Neural cell (in vitro differentiated cells): ENCODE measurements around the gene GNG13. TPM values are rescaled to one million over a fixed set of nuclear protein-coding genes. Genes with fewer than 3 reads are reported as not detected.

Experiments
- H2AFZ ChIP-seq: fragments of 200-600, 300-800 bp; sonication (generic), shearing (Covaris generic); 2 replicates; pipeline ENCODE4 v1.6.0; 2014; ENCODE audit warnings: low read depth, mild to moderate bottlenecking, antibody characterized with exemption, low read length, moderate library complexity
- H3F3A ChIP-seq: fragments of 200-600 bp; shearing (Covaris generic); 2 replicates; pipeline ENCODE4 v1.6.1; 2016; ENCODE audit warnings: mild to moderate bottlenecking, moderate library complexity, mixed read lengths, antibody characterized with exemption, low read length; ENCODE audit not compliant: insufficient read depth, poor library complexity, severe bottlenecking
- H3K27ac ChIP-seq: fragments of 200-600, 300-800 bp; sonication (generic), shearing (Covaris generic); 2 replicates; pipeline ENCODE4 v1.5.1; 2014; ENCODE audit warnings: mild to moderate bottlenecking, low read length, moderate library complexity
- H3K27me3 ChIP-seq: fragments of 300-800, 200-600 bp; sonication (generic), shearing (Covaris generic); 2 replicates; pipeline ENCODE4 v1.6.0; 2014; ENCODE audit warnings: mild to moderate bottlenecking, low read depth, low read length, moderate library complexity; ENCODE audit not compliant: insufficient read depth
- H3K36me3 ChIP-seq: fragments of 300-800, 200-600 bp; sonication (generic), shearing (Covaris generic); 2 replicates; pipeline ENCODE4 v1.5.1; 2014; ENCODE audit warnings: mild to moderate bottlenecking, antibody characterized with exemption, low read length, moderate library complexity; ENCODE audit not compliant: insufficient read depth
- H3K4me2 ChIP-seq: fragments of 300-800, 200-600 bp; sonication (generic), shearing (Covaris generic); 2 replicates; pipeline ENCODE4 v1.6.0; 2014; ENCODE audit warnings: mild to moderate bottlenecking, low read length
- H3K4me3 ChIP-seq: fragments of 300-800, 200-600 bp; sonication (generic), shearing (Covaris generic); 2 replicates; pipeline ENCODE4 v1.5.1; 2014; ENCODE audit warnings: mild to moderate bottlenecking, low read length, moderate library complexity
- H3K79me2 ChIP-seq: fragments of 200-600 bp; shearing (Covaris generic); replicated peaks from 2 replicates; pipeline ENCODE4 v1.6.0; 2014; ENCODE audit warnings: mild to moderate bottlenecking, low read length, moderate library complexity; ENCODE audit not compliant: insufficient read depth
- H3K9ac ChIP-seq: fragments of 300-800, 200-600 bp; sonication (generic), shearing (Covaris generic); 2 replicates; pipeline ENCODE4 v1.6.1; 2016; ENCODE audit warnings: mild to moderate bottlenecking, low read length, mixed read lengths
- H3K9me2 ChIP-seq: fragments of 200-600 bp; shearing (Covaris generic); 2 replicates; pipeline ENCODE4 v1.6.1; 2016; ENCODE audit warnings: mild to moderate bottlenecking, low read length, mixed read lengths; ENCODE audit not compliant: insufficient read depth
- H3K9me3 ChIP-seq: fragments of 200-600, 300-800 bp; sonication (generic), shearing (Covaris generic); 2 replicates; pipeline ENCODE4 v1.6.1; 2016; ENCODE audit warnings: mild to moderate bottlenecking, mixed run types, low read length, moderate library complexity, mixed read lengths
- H4K20me1 ChIP-seq: fragments of 200-600 bp; shearing (Covaris generic); 2 replicates; pipeline ENCODE4 v1.6.1; 2016; ENCODE audit warnings: mild to moderate bottlenecking, mixed run types; ENCODE audit not compliant: insufficient read depth
- EP300 ChIP-seq: fragments of 450-650 bp; conservative IDR thresholded peaks from 2 replicates; pipeline ENCODE4 v1.6.1; 2014; ENCODE audit warnings: antibody characterized with exemption, mild to moderate bottlenecking, moderate library complexity; ENCODE audit not compliant: poor library complexity, severe bottlenecking
- EZH2 ChIP-seq: fragments of 200-600, 300-800 bp; shearing (Covaris generic), sonication (generic); IDR thresholded peaks from 2 replicates; pipeline ENCODE4 v1.6.1; 2014; ENCODE audit warnings: antibody characterized with exemption, low read length, borderline replicate concordance, mild to moderate bottlenecking; ENCODE audit not compliant: insufficient read depth, poor library complexity, severe bottlenecking
- MXI1 ChIP-seq: fragments of 450-650 bp; conservative IDR thresholded peaks from 2 replicates; pipeline ENCODE4 v1.6.1; 2014; ENCODE audit warnings: antibody characterized with exemption, mild to moderate bottlenecking; ENCODE audit not compliant: poor library complexity, severe bottlenecking
- POLR2AphosphoS5 ChIP-seq: IDR thresholded peaks from 2 replicates; pipeline ENCODE4 v1.6.1; 2012
- RAD21 ChIP-seq: fragments of 450-650 bp; conservative IDR thresholded peaks from 2 replicates; pipeline ENCODE4 v1.6.1; 2014; ENCODE audit warnings: antibody characterized with exemption, mild to moderate bottlenecking, moderate library complexity
- SMC3 ChIP-seq: fragments of 450-650 bp; conservative IDR thresholded peaks from 2 replicates; pipeline ENCODE4 v1.6.1; 2014; ENCODE audit warnings: antibody characterized with exemption, mild to moderate bottlenecking, moderate library complexity; ENCODE audit not compliant: poor library complexity
- TAF1 ChIP-seq: IDR thresholded peaks from 2 replicates; pipeline ENCODE4 v1.6.1; 2012; ENCODE audit warnings: low read depth
- polyA plus RNA-seq: library from polyadenylated mRNA; depleted of rRNA; stranded (reverse); fragments of >200 nt; gene quantifications from 2 replicates; pipeline ENCODE4 v1.2.3, GENCODE V29; 2014
- TF ChIP-seq, protein P1 (sequence below): IDR thresholded peaks from 2 replicates; pipeline ENCODE4 v1.6.1; 2012; ENCODE audit warnings: borderline replicate concordance
- TF ChIP-seq, protein P2 (sequence below): fragments of 450-650 bp; IDR thresholded peaks from 2 replicates; pipeline ENCODE4 v1.5.1; 2014; ENCODE audit warnings: antibody characterized with exemption, mild to moderate bottlenecking, moderate library complexity; ENCODE audit not compliant: poor library complexity, severe bottlenecking

Gene GNG13
- polyA plus RNA-seq, 1 donor from 2014 or later: not detected

DNA sequence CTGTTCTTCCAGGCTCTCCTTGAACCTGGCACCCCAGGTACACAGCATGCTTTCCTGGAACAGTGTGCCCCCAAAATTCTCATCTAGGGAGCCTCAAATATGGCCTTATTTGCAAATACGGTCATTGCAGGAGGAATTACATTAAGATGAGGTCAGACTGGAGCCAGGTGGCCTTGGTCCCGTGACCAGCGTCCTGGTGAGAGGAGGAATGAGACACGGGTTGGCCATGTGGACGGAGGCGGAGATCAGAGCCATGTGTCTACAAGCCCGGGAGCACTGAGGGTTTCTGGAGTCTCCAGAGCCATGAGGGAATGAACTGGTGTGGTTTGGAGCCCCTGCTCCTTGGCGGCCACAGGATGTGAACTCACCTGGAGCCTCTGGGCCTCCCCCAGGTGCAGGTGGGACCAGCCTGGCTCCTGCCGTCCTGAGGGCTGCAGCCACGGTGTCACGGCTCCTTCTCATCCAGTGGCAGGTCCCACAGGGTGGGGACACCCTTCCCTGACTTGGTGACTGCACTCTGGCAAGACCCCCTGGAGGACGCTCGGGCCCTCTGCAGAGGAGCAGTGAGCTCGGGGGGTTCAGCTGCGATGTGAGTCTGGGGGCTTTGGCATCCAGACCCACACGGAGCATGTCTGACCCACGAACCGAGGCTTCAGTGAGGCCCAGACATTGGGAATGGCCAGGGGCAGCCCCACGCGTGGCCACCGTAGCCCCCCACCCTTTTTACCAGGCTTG is 21.8 kb upstream of the GNG13 start:
- Histone ChIP-seq H4K20me1 (no peaks in the 10 kb centered on the region), H3K27me3 (no peaks in the 10 kb centered on the region), H3K9me2 (no peaks in the 10 kb centered on the region), H3K9me3 (no peaks in the 10 kb centered on the region), H3K36me3 (no peaks in the 10 kb centered on the region), H2AFZ (no peak overlapping the region), H3K27ac (no peak overlapping the region), H3K9ac (no peak overlapping the region), H3K79me2 (no peaks in the 10 kb centered on the region), H3K4me2 (no peak overlapping the region), H3K4me3 (no peak overlapping the region), H3F3A (no peaks in the 10 kb centered on the region)
- TF ChIP-seq TAF1: no peak
- no peak for TF ChIP-seq EP300
- TF ChIP-seq POLR2AphosphoS5: no peak
- no peak for TF ChIP-seq MXI1
- no peak for TF ChIP-seq EZH2
- TF ChIP-seq, protein P1, sequence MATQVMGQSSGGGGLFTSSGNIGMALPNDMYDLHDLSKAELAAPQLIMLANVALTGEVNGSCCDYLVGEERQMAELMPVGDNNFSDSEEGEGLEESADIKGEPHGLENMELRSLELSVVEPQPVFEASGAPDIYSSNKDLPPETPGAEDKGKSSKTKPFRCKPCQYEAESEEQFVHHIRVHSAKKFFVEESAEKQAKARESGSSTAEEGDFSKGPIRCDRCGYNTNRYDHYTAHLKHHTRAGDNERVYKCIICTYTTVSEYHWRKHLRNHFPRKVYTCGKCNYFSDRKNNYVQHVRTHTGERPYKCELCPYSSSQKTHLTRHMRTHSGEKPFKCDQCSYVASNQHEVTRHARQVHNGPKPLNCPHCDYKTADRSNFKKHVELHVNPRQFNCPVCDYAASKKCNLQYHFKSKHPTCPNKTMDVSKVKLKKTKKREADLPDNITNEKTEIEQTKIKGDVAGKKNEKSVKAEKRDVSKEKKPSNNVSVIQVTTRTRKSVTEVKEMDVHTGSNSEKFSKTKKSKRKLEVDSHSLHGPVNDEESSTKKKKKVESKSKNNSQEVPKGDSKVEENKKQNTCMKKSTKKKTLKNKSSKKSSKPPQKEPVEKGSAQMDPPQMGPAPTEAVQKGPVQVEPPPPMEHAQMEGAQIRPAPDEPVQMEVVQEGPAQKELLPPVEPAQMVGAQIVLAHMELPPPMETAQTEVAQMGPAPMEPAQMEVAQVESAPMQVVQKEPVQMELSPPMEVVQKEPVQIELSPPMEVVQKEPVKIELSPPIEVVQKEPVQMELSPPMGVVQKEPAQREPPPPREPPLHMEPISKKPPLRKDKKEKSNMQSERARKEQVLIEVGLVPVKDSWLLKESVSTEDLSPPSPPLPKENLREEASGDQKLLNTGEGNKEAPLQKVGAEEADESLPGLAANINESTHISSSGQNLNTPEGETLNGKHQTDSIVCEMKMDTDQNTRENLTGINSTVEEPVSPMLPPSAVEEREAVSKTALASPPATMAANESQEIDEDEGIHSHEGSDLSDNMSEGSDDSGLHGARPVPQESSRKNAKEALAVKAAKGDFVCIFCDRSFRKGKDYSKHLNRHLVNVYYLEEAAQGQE: no peak
- TF ChIP-seq, protein P2, sequence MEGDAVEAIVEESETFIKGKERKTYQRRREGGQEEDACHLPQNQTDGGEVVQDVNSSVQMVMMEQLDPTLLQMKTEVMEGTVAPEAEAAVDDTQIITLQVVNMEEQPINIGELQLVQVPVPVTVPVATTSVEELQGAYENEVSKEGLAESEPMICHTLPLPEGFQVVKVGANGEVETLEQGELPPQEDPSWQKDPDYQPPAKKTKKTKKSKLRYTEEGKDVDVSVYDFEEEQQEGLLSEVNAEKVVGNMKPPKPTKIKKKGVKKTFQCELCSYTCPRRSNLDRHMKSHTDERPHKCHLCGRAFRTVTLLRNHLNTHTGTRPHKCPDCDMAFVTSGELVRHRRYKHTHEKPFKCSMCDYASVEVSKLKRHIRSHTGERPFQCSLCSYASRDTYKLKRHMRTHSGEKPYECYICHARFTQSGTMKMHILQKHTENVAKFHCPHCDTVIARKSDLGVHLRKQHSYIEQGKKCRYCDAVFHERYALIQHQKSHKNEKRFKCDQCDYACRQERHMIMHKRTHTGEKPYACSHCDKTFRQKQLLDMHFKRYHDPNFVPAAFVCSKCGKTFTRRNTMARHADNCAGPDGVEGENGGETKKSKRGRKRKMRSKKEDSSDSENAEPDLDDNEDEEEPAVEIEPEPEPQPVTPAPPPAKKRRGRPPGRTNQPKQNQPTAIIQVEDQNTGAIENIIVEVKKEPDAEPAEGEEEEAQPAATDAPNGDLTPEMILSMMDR: no peak
- no peak for TF ChIP-seq SMC3
- no peak for TF ChIP-seq RAD21

DNA sequence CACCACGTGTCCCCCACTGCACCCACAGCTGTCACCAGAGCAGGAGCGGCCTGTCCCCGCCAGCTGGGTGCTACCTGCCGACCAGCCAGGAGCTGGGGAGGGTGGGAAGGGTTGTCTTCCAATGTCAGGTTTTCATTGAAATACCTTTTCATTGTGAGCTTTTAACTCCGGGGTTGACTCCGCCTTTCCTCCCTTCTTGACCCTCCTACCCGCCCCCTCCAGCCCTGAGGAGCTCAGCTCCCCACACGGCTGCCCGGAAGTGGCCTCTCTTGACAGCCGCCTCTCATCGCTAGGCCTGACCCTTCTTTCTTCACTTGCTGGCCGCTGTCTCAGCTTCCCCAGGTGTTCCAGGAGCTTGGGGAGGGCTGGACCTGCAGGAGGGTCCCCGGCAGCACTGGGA is 21.2 kb upstream of the GNG13 start:
- no peak overlapping the region for H3K9ac ChIP-seq
- no peak overlapping the region for H3K4me2 ChIP-seq
- no peaks in the 10 kb centered on the region for H4K20me1 ChIP-seq
- H3K27ac ChIP-seq: no peak overlapping the region
- no peaks in the 10 kb centered on the region for H3K79me2 ChIP-seq
- no peak overlapping the region for H3K4me3 ChIP-seq
- no peaks in the 10 kb centered on the region for H3K9me3 ChIP-seq
- H3F3A ChIP-seq: no peaks in the 10 kb centered on the region
- H2AFZ ChIP-seq: no peak overlapping the region
- no peaks in the 10 kb centered on the region for H3K36me3 ChIP-seq
- H3K9me2 ChIP-seq: no peaks in the 10 kb centered on the region
- no peaks in the 10 kb centered on the region for H3K27me3 ChIP-seq
- TF ChIP-seq, protein P1: no peak
- TF ChIP-seq, protein P2: no peak
- no peak for TF ChIP-seq TAF1
- TF ChIP-seq SMC3: no peak
- no peak for TF ChIP-seq RAD21
- TF ChIP-seq EZH2: no peak
- no peak for TF ChIP-seq POLR2AphosphoS5
- TF ChIP-seq MXI1: no peak
